Superior temporal gyrus (tissue), 1 donor: Measurements from ENCODE around the gene DMXL2.
"Not testable (repeated sequence)": the region's sequence is repeated elsewhere in the genome, so short reads cannot be mapped to it uniquely, and the experiment has no call there.

Experiments
- DNase-seq: peaks from one replicate; pipeline ENCODE4 v3.0.0-alpha.2; 2016; ENCODE audit errors: extremely low spot score

The DMXL2 gene

DNA sequence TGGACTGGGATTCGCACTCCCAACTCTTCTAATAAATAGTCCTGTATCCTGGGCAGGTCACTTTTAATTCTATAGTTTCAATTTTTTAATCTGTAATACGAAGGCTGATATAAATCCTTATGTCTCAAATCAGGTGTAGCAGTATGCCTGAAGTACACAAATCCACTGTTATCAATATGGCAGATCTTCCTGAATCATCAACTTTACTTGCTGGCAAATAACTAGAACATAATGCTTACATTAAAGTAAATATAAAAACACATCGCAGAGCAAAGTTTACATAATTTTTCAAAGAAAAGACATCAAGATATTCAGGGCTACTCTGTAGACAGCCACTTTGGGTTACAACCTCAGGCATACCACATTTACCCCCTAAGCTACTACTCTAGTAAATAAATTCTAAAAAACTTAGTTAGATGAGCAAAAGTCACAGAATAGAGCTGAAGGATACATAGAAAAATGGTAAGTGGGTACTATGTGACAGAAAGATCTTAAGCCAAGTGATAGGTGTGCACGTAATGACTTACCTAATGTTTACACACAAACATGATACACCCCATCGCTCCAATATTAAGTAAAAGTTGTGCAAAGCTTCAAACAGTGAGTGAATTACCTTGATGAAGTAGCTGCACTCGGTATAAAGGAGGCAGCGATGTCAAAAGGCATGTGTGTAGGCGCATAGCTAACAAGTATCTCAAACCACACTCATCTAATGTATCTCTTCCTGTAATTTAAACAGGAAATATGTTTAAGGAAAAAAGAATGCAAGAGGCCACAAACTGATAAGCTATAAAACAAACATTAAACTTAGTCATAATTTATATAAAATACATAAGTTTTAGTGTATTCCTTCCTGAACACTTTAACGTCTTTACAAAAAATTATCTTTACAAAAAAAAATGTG lies 127.9 kb downstream of the DMXL2 start:
- no peak for DNase-seq

DNA sequence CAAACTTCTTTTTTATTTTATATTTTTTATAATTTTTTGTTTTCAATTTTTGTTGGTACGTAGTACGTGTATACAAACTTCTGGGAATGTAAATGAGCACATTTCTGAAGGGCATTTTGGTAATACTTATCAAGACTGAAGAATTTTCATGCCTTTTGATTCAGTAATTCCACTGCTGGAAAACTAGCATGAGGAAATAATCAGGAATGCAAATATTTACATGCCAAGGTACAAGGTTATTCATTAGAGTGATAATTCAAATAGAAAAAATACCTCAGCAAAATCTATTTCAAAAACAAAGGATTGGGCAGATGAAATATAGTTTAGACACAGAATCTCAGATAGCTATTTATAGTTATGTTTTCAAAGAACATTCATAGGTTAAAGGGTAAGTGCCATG lies 128.7 kb downstream of the DMXL2 start:
- no peak for DNase-seq

DNA sequence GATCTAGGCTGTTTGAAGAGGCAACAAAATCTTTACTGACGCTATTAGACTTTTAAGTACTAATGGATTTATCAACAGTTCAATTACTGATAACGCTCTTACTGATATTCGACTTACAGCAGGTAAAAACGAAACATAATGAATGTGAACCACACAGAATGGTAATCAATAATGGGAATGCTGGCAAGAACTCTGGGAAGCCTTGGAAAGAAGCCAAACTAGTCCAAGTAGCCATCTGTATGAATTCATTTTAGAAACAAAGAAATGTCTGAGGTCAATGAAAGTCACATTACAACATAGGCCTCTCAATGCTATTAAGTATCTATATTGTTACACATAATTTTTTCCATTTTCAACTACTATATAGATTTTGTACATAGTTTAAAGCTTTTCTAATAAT lies 130.0 kb downstream of the DMXL2 start:
- DNase-seq: no peak

DNA sequence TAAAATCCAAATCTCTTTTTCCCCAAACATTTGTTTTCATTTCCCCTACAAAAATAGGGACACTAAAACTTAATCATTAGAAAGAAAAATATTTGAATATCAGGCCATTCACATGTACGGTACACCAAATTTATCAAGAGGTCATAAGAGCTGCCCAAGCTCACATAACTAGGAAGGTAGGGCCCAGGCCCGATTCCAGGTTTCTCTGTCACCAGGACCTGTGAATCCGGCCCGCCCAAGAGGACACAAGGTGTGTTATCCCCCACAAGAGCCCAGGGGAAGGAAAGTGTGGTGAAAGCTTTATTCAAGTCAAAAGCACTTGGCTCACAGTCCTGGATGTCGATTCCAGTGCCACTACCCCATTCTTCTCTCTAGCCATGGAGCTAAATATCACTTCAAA lies 130.6 kb downstream of the DMXL2 start:
- DNase-seq: no peak

DNA sequence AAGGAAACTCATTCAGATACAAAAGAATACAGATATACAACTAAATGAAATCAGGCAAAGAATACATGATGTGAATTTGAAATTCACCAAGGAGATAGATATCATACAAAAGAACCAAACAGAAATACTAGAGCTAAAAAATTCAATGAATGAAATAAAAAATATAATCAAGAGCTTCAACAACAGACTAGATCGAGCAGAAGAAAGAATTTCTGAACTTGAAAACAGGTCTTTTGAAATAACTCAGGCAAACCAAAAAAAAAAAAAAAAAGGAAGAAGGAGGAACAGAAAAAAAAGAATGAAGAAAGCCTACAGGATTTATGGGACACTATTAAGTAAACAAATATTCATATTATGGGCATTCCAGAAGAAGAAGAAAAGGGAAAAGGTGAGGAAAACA lies 137.8 kb downstream of the DMXL2 start:
- DNase-seq: no peak

DNA sequence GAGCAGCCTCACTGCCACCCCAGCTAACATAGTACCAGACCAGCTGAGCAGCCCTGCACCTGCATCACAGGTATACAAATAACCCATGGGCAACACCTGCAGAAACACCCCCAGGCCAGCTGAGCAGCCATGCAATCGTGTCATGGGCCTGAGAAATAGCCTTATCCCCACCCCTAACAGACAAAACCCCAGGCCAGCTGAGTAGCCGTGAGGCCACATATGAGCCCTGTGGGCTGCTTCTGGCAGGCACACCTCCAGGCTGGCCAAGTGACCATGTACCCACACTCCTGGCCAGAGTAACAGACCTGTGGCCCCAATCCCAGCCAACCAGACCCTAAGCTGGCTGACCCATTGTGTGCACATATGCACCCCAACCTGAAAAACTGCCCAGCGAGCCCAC lies 138.6 kb downstream of the DMXL2 start:
- no peak for DNase-seq

DNA sequence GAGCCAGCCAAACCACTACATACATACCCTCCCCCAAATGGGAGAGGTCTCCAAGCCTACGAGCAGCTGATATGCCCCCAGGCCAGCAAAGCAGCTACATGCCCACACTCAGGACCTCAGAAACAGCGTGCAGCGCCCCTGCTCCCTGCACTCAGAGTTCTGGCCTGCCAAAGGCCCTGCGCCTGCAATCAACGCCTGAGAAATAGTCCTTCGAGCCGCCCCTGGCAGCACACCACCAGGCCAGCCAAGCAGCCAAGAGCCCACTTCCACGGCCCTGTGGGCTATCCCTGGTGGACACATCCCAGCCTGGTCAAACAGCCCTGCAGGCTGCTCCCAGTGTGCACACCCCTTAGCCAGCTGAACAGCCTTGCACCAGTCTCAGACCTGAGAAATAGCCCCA lies 139.1 kb downstream of the DMXL2 start:
- DNase-seq: no peak

DNA sequence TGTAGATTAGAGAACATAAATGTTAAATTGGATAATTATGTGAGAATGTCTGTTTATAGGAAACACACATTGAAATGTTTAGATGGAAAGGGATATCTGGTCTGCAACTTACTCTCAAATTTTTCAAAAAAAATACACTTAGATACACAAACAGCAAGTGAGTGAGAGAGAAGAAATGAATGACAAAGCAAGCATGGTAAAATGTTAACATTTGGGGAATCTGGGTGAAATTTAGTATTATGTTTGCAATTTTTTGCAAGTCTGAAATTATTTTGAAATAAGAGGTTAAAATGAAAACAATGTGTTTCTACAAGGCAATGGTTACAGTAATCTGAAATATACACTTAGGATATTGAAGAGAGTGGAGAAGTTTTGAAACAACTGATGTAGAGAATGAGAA lies 146.8 kb downstream of the DMXL2 start:
- no peak for DNase-seq

DNA sequence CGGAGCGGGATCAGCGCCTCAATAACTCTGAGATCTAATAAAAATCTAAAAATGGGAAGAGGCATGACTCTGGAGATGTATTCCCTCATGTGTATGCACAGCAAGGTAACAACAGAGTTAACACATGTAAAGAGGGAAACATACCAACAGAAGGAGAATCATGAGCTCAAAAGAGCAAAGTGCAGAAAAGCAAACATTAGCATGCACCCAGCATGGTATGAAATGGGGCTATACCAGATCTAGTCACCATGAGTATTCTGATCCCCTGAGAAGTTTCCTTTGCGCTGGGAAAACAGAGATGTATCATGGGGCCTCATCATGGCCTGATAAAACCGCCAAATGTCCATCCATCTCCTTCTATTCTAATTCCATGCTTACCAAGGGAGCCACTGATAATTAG lies 152.1 kb downstream of the DMXL2 start:
- no peak for DNase-seq

DNA sequence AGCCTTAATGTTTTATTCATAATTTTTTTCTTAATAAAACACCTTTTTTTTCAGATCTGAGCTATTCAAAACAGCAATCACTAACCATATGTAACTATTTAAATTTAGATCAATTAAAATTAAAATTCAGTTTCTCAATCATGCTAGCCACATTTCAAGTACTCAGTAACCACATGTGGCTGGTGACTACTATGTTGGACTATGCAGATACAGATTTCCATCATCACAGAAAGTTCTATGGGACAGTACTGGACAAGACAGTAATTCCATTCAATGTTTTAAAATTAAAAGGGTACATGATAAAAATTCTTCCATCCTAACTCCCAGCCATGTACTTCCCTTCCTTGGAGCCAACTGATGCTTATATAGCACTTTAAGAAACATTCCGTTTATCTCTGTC lies 161.8 kb downstream of the DMXL2 start:
- DNase-seq: no peak

DNA sequence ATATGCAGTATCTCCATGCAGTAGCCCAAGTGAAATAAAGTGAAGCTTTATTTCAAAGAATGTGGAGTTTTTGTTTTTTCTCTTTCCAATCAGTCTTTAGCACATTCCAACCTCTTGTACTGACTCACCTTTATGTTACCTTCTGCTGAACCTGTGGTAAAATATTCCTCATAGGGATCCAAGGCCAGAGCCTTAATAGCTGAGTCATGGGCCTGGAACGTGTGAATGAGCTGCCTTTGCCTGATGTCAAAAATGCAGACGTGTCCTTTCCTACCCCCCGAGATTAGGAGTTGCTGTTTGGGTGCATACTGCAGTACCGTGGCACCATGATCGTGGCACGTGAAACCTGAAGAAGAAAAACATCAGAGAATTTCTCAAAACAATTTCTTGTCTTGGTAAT lies 172.6 kb downstream of the DMXL2 start:
- no peak for DNase-seq

DNA sequence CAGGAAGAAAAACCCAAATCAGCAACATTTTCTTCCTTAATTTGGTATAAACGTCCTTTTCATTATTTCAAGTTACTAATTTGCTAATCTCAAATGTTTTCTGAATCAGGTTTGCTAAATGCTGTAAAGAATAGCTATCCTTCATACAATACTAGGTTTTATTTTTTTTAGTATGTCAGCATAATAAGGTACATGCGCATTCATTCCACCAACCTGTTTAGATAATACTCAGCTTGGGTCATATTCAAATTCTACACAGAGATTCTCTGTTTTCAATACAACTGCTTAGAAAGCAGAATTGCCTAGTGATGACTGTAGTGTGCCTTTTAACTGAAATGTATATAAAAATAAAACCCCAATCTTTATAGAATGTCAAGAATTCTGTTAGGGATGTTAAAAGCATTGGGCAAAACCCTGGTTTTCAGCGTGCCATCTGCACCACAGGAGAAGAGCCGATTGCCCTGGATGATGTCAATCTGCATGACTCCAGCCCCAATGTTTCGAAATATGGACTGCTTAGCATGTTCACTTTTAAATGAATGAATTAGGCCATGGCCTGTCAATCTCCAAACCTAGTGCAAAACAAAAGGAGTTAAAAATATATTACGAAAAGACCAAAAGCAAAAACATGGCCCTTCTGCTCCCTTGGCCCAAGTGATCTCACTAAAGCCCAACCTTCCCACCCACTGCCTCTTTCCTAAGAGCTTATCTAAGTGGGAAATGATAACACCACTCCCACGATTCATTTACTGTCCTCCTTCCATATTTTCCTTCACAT lies 173.8 kb downstream of the DMXL2 start:
- no peak for DNase-seq

DNA sequence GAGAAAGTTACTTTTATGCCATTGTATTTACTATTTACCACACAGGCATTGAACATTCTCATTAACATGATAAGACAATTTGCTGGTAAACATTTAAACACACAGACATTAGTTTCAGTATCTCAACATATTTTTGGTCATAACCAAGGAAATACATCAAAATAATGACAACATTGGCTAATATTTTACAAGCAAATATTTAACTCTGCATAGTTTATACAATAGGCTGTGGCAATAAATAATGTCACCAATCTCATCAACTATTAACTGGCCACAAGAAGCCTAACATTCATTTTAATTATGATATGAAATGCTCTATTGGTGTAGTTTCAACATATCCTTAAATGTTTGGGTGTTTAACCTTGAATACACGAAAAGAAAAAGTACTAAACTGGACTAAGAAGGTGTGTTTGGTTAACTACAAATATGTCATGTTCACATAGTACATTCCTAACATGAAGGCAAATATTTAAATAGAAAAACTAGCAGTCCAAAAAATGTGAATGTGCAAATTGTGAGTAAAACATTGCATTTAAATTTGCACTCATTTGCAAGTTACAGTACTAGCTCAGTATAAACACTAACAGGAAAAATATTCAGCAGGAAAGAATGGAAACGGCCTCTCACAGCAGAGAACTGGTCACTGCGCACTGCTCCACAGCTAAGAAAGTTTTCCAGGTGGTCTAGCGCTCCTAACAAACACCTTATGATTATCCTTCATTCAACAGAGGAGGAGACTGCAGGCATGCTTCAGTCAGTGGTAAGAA lies 174.5 kb downstream of the DMXL2 start:
- no peak for DNase-seq

DNA sequence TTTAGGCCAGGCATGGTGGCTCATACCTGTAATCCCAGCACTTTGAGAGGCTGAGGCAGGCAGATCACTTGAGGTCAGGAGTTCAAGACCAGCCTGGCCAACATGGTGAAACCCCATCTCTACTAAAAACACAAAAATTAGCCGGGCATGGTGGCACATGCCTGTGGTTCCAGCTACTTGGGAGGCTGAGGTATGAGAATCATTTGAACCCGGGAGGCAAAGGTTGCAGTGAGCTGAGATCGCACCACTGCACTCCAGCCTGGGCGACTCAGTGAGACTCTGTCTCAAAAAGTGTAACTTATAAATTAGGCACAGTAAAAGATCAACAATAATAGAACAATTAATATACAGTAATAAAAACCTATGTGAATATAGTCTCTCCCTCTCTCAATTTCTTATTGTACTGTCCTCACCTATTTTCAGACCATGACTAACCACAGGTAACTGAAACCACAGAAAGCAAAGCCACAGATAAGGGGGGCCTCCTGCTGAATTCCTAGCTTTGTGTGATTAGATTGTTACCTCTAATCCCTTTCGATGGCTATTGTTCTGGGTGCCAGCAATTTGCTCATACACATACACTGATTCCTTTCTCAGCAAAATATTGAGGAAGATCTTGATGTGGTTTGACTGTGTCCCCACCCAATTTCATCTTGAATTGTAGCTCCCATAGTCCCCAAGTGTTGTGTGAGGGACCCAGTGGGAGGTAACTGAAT lies 176.4 kb downstream of the DMXL2 start:
- DNase-seq: not testable (repeated sequence)

DNA sequence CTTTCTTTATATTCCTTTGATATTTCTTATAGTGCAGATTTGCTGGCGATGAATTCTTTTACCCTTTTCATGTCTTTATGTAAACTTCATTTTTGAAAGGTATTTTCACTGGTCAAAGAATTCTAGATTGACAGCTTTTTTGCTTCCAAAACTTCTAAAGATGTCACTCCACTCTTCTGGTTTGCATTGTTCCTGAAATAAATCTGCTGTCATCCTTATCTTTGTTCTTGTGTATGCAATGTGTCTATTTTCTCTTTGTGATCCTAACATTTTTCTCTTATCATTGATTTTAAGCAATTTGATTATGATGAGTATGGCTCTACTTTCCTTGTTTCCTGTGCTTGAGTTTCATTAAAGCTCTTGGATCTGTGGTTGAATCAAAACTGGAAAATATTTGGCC lies 177.8 kb downstream of the DMXL2 start:
- no peak for DNase-seq

DNA sequence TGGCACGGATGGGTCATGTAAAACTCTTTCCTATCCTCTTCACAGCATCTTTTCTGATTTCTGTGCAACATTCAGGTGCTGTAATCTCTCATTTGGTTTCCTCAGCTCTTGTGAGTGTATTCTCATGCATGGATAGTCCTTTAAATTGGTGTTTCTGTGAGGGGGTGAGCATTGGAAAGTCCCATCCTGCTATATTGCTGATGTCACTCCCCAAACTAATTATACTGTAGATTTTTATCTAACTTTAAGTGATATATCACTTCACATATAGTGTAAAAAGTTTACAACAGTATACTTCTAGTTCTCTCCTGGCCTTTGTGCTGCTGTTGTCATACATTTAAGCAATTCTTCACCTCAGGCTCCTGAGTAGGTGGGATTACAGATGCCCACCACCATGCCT lies 178.5 kb downstream of the DMXL2 start:
- DNase-seq: no peak

DNA sequence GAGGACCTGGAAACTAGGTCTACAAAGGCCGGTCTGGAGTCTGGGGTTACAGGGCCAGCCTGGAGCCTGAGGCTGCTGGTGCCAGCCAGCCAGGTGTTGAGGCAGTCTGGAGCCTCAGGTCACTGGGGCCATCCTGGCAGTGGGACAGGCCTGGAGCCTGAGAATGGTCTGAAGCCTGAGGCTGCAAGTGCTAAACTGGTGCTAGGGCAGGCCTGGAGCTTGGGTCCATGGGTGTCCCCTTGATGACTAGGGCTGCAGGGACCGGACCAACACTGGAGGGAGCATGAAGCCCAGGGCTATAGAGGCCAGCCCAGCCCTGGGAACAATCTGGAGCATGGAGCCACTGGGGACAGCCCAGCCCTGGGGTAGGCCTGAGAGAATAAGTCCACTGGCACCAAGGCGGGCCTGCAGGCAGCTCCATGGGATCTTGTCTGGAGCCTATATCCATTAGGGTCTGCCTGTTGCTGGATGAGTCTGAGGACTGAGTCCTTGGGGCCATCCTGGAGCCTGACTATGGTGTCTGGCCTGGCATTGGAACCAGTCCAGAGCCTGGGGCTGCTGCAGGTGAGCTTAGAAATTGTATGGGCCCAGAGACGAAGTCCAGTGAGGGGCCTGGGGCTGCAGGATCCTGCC lies 179.2 kb downstream of the DMXL2 start:
- DNase-seq: no peak

DNA sequence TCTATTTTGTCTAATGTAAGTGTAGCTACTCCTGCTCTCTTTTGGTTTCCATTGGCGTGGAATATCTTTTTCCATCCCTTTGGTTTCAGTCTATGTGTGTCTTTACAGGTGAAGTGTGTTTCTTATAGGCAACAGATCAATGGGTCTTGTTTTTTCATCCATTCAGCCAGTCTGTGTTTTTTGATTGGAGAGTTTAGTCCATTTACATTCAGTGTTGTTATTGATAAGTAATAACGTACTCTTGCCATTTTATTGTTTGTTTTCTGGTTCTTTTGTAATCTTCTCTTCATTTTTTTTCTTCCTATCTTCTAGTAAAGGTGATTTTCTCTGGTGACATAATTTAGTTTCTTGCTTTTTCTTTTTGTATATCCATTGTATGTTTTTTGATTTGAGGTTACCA lies 184.0 kb downstream of the DMXL2 start:
- DNase-seq: no peak

DNA sequence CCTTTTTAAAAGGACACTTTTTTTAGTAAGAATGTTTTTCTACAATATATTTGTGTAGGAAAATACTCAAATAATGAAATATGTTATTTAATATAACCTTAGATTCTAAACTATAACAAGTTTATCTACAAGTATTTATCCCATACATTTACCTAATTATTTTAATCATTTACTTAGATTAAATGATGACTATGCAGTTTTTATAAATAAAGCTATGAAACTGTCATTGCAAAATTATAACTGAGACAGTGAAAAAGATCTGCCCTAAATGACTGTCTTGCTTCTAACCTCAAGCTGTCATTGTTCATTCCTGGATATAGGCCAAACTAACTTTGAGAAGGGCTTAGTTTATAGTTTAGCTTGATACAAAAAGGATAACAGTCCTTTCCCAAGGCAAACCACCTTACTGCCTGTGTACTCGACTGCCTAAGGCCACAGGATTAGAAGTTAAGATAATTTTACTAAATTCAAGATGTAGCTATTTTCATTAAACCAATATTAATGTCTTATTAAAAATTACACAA lies 197.0 kb downstream of the DMXL2 start:
- DNase-seq: no peak

DNA sequence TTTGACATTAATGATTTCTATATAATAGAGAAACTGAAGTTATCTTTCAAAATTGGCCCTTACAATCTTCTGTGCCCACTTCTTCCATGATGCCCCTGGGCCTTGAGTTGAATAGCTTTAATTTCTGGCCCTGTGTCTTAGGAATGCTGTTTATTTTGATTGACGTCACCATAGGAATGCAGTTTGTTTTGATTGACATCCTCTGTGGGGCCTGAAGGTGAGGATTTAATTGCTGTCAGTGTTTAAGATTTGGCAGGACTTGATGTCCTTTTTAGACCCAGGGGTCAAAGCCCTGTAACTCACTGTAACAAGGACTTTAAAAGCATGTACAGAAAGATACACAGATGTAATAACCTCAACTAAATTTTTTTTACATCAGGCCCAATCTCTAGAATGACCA lies 197.8 kb downstream of the DMXL2 start:
- no peak for DNase-seq

DNA sequence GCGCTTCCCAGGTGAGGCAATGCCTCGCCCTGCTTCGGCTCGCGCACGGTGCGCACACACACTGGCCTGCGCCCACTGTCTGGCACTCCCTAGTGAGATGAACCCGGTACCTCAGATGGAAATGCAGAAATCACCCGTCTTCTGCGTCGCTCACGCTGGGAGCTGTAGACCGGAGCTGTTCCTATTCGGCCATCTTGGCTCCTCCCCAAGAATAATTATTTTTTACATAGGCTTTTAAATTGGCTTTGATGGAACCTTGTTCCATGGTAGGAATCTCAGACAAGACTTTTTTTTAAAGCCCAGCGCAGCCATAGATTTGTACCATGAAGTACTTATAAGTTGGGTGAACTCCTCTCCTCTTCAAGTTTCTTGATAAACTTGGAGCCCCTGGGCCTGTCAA lies 199.5 kb downstream of the DMXL2 start:
- not testable (repeated sequence) for DNase-seq
